ENCODE results near the gene NFILZ.

The NFILZ gene

GRCh38 chr19:8629996-8630683 is at the start of gene NFILZ:
TSS of gene NFILZ (plus strand) at chr19:8630633. CDS start at chr19:8676766, 46,133 bp downstream.
- DNase-seq = no peak

GRCh38 chr19:8580710-8581281 is 49.6 kb upstream of the NFILZ start:
- peak; percentile 91 for DNase-seq

DNA sequence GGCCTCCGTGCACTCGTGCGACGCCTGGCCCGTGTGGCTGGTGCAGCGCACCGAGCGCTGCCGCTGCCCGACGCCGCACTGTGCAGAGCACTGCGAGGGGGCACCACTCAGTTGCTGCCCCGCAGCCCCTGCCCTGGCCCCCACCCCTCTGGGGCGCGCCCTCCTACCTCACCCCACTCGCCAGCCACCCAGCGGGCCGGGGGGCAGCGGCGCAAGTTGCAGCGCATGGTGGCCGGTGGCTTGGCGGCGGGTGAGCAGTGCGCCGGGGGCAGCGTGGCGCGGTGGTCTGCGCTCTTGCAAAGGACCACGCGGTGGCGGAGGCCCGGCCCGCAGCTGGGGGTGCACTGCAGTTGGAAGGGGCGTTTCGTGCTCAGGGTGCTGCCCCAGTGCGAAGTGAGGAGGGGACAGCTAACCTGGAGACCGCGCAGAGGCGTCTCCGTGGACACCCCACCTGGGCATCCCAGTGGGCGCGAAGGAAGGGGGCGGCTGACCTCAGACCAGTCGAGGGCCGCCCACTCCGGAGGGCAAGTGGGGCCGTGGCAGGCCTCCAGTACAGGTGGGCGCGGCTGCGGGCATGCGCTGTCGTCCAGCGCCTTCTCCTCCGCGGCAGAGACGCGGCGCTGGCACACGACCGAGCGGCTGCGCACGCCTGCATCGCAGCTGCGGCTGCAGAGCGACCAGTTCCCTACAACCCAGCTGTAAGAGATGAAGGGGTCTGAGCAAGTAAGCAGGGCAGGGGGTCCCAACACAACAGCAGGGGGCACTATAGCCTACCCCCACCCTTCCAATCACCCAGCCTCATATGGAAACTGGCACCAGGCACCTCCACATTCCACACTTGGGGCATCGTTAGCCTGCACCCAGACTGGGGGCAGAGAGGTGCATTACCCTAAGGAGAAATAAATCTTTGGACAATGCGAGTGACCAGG is 45.2 kb upstream of the NFILZ start:
- DNase-seq = no peak

DNA sequence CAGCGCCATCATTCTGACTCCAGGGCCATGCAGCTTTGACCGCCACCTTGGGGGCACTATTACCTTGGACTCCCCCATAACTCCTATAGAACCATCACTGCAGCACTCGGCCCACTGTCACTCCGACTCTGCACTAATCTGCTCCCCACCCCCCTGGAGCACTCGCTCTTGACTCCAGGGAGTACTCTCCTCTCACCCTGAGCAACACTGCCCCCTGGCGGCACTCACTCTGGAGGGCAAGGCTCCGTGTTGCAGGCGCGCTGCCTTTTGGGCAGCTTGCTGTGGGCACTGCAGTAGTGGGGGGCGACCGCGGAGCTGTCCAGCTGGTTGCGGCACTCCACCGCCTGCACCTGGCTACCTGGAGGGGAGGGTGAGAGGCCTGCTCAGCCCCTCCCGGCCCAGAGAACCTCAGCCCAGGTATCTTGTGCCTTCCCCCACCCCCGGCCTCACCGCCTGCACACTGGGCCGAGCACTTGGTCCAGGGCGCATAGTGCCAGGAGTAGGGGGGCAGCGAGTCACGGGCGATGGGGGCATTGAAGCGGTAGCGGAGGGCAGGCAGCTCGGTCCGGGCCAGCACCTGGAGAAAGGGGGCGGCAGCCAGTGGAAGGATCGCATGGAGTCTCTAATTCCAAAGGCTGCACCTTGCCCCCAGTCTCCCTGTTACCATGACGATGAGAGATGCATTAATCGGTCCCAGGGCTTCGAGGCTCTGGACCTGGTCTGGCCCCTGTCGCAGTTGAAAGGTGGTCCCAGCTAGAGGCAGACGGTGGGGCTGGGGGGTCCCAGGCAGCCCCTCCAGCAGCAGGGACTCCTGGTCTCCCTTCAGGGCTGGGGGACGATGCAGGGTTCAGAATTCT is 44.3 kb upstream of the NFILZ start:
- DNase-seq = peak; percentile 74

DNA sequence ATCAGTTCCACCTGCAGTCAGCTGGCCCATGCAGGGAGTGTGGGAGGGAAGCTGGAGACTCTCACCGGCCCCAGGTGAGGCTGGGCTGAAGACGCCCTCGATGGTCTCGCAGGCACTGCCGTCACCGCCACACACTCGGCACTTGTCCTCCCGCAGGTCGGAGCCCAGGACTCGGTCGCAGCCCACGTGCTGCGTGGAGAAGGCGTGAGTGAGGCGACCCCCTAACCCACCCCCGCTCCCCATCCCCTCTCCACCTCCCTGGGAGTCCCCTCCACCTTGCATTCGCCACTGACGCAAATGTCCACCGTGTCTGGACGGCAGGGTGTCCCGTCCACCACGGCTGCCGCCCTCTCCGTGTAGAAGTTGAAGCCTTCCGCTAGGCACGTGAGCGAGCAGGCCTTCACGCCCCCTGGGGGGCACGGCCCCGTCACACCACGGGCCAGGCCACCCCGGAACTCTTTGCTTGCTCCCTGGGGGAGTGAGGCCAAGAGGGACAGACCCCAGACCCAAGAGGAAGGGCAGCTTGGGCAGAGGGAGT is 41.2 kb upstream of the NFILZ start:
- DNase-seq = no peak

DNA sequence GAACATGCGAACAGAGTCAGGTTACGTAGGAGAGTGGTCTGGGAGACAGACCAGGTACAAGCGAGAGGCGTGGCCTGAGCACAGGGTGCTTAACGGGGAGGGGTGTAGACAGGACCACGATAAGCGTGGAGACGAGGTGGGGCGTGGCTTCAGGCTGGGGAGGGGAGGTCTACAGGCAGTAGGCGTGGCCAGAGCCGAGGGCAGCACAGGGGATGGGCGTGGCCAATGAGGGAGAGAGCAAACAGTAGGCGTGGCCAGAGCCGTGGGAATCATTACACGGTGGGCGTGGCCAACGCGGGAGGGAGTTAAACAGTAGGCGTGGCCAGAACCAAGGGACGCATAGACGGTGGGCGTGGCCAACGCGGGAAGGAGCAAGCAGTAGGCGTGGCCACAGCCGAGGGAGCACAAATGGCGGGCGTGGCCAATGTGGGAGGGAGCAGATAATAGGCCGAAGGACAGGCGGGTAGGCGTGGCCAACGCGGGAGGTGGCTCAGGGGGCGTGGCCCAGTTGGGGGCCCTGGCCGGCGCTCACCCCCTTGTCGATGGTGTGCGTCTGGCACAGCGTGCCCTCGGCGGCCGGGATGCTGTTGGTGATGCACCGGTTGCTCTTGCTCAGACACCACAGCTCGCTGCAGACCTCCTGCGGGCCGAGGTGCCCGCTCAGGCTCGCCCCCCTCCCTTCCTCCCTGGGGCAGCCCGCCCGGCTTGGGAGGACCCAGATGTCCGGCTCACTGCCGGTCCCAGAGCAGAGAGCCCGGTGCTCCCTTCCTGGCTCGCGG is 38.0 kb upstream of the NFILZ start:
- peak; percentile 74 for DNase-seq

GRCh38 chr19:8593931-8594330 is 36.5 kb upstream of the NFILZ start:
- no peak for DNase-seq

GRCh38 chr19:8595651-8596050 is 34.8 kb upstream of the NFILZ start:
- DNase-seq = no peak

GRCh38 chr19:8596168-8596567 is 34.3 kb upstream of the NFILZ start:
- no peak for DNase-seq

DNA sequence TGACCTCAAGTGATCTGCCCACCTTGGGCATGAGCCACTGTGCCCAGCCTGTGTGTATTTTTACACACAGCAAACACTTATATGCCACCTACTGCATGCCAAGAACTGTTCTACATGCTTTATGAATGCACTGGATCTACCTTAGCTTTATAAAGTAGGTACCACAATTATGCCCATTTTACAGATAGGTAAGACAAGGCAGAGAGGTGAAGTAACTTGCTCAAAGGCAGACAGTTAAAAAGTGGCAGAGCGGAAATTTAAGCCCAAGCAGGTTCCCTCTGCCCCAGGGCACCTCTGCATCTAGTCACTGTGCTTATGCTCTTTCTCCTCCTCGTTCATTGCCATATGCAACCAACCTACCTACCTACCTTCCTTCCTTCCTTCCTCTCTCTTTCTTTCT is 30.4 kb upstream of the NFILZ start:
- no peak for DNase-seq

- no peak for DNase-seq
Measured at GRCh38 chr19:8600816-8601215, 29.6 kb upstream of the NFILZ start.

- no peak for DNase-seq
Measured at GRCh38 chr19:8601796-8602195, 28.6 kb upstream of the NFILZ start.

DNA sequence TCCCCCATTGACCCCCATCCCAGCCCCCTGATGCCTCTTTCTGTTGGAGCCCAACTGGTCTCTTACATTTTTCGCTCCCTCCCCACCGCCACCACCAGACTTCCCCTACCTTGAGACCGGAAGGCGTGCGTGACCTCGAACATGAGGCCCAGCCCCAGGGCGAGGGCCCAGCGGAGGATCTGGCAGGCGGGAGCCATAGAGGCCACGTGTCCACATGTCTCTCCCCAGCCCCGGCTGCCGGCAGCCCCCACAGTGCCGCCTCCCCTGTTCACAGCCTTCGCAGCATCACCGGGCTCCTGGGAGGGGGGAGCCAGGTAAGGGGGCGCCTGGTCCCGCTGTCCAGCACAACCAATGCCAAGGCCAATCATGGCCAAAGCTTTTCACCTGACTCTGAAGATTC is 24.9 kb upstream of the NFILZ start:
- no peak for DNase-seq

DNA sequence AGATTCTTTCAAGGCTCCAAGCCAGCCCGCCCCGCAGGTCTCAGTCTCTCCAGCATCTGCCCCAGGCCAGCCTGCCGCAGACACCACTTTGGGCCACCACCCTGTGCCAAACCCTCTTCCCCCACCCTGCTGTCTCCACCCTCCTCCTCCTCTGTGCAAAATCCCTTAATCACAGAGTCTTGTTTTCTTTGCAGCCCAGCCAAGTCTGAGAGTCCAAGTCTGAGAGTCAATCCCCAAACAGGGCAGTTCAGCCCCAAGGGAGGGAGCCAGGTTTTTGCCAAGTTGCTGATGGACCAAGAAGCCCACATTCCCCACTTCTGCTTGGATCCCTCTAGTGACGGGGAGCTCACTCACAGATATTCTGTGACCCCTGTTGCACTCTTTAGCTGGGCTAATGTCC is 23.0 kb upstream of the NFILZ start:
- DNase-seq = no peak

- no peak for DNase-seq
Measured at GRCh38 chr19:8608941-8609278, 21.5 kb upstream of the NFILZ start.

DNA sequence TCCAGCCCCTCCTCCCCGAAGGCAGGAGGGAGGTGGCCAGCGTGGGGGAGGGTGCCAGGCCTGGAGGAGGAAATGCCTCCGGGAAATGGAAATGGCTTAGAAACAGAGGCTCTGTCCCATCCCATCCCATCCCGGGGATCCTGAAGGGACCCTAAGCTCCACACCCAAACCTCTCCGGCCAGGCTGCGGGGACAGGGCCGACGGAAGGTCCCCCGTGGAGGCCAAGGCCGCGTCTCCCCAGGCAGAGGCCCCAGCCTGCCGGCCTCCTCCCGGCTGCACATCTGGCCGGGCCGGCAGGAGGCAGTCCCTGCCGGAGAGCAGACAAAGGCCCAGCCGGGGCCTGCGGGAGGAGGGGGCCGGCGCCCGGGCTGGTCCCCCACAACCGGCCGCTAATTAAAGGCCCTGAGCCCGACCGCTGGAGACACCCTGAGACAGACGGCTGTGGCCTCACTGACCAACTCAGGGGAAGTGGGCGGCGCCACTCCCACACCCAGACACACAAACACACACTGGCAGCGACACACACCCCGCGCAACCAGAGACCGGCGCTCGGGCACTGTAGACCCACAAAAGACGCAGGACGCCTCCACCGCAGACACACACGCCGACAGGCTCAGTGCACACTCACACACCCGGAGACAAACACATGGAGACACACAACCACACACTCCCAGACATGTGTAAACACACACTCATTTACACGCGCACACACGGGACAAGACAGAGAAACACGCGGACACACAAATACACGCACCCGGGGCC is 21.0 kb upstream of the NFILZ start:
- DNase-seq = no peak

GRCh38 chr19:8610041-8610935 is 20.1 kb upstream of the NFILZ start, which contains the start of gene ADAMTS10:
TSS of gene ADAMTS10 (minus strand) at chr19:8610715. CDS start at chr19:8605710, 5,005 bp downstream.
- no peak for DNase-seq

DNA sequence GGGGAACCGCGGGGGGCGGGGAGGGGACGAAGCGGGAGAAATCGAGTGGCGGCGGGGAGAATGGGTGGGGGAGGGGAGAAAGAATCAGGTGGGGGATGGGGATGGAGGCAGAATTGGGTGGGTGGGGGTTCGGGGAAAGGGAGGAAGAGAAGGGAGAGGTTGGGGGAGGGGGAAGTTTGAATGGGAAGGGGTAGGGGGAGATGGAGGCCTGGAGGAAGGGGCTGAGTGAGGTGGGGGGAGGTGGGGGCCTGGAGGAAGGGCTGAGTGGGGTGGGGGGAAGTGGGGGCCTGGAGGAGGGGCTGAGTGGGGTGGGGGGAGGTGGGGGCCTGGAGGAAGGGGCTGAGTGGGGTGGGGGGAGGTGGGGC is 19.5 kb upstream of the NFILZ start:
- DNase-seq = no peak

- no peak for DNase-seq
Measured at GRCh38 chr19:8611391-8611876, 19.0 kb upstream of the NFILZ start.

Measured in activated CD4-positive, alpha-beta T cell treated with anti-CD3 and anti-CD28 coated beads, Interleukin-2, Interleukin-6, amounts not matched to agents 100 ng/mL and 50 ng/mL, durations not matched to agents 16 hours and 8 hours (primary cell).